Inferior parietal cortex (tissue), 1 donor: ENCODE data around the gene TMPRSS11A.

Source experiments
- DNase-seq: peaks from one replicate; pipeline ENCODE4 v3.0.0-alpha.2; 2016; ENCODE audit errors: extremely low spot score

TMPRSS11A gene

GRCh38 chr4:67871867-67872266 is 91.4 kb downstream of the TMPRSS11A start:
- DNase-seq = peak; percentile 36

GRCh38 chr4:67869580-67870190 is 93.6 kb downstream of the TMPRSS11A start:
- no peak for DNase-seq

DNA sequence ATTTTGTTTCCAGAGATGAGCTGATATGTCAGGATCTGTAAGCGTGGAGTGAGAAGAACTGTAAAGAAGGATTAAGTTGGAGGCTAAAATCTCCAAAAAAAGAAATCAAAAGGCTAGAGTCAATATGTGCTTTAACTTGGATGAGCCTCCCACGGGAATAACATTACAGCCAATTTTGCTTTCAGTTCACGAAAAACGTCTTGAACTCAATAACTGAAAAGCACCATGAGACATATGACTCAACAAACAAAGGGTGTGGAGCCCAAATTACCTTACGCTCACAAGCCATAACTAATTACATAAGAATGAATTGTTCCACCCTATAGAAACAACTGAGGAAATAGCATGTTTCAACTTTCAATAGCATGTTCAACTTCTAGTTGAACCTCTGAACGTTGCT is 101.8 kb downstream of the TMPRSS11A start:
- no peak for DNase-seq
